GM18499 (cell line): ENCODE data around the gene KSR1.

ENCODE experiments used
- ATAC-seq: cut with Tn5 transposase; IDR thresholded peaks from one replicate; pipeline ENCODE4 v1.9.1; 2021; ENCODE audit warnings: moderate number of reproducible peaks; ENCODE audit not compliant: insufficient read depth, unreplicated experiment

The KSR1 gene

DNA sequence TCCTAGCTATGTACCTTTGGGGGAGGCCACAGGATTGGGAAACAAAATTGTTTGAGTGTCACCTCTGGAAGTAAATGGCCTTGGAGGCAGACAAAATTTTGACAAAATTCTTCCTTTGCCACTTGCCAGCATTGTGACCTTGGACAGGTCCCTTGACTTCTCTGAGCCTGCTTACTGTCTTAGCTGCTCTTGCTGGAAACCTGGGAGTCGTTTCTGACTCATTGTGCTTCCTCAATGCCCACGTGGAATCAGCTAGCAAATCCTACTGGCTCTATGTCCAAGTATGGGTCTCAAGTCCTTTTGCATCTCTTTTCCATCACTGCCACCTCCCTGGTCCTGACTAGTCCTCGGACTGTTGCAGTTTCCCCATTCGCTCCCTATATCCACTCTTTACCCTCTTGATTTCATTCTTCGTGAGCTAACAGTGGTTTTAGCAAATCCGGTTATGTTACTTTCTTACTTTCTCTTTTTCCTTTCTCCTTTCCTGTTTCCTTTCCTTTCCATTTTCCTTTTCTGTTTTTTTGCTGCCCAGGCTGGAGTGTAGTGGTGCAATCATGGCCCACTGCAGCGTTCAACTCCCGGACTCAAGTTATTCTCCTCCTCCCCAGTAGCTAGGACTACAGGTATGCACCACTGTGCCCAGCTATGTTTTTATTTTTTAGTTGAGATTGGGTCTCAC is 106.7 kb downstream of the KSR1 start:
- no peak for ATAC-seq

DNA sequence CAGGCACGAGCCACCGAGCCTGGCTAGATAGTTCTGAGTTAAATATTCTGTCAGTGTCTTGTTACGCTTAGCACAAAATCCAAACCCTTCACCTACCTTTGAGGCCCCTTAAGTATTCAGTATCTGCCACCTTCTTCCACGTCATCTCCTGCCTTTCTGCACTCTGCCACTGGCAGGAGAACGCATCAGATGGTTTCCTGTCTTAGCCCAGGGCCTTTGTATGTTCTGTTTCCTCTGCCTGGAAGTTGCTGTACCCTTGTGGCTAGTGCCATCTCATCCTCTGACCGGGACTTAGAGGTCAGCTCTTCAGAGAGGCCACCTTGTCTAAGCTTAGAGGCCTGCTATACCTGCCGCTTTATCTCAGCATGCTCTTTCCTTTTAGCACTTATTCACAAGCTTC is 107.3 kb downstream of the KSR1 start:
- ATAC-seq, result no peak

DNA sequence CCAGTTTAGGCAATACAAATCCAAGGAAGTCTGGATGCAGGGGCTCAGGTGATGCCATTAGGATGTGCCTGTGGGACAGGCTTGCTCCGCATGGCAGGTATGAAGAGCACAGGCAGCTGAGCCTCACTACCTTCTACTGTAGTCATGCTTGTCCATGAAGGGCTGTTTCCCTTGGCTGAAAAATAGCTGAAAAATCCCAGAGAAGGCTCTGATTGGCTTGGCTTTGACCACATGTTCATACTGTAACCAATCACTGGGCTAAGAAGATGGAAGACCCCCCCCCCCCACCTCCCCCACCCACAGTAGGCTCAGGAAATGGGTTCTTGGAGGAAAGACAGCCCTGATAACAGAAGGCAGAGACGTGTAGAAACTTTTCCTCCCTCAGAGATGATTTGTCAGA is 108.2 kb downstream of the KSR1 start:
- no peak for ATAC-seq

DNA sequence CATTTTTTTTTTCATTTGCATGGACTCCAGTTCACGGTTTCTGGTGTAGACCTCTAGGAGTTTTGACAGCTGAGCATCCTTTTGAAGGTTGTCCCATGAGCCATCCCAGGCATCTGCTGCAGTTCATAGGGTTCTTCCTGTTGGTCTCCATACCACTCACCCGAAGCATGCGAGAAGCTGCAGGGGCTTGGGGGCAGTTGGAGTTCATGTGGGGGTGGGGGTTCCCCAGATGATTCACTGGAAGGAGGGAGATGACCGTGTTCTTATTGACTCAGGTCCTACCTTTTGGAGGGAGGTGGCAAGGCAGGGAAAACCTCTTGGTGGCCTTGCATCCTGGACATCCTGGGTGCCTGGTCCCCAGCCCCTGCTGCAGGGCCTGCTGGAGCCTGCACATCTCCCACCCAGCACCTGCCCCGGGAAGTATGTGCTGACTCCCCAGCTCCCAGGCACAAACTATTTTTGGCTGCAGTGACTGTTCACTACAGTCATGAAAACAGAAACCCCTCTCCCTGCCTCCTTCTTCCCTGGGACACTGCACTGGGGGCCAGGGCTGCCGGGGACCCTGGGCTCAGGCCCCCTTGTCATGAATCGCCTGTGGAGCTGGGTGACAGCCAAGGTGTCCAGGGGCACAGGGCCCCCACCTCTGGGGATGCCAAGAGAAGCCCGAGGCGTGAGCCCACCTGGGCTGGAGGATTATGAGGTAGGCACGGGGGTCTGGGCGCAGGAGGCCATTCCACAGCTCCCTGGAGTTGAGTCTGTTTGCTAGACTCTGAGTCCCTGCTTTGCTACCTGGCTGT is 109.8 kb downstream of the KSR1 start:
- no peak for ATAC-seq

DNA sequence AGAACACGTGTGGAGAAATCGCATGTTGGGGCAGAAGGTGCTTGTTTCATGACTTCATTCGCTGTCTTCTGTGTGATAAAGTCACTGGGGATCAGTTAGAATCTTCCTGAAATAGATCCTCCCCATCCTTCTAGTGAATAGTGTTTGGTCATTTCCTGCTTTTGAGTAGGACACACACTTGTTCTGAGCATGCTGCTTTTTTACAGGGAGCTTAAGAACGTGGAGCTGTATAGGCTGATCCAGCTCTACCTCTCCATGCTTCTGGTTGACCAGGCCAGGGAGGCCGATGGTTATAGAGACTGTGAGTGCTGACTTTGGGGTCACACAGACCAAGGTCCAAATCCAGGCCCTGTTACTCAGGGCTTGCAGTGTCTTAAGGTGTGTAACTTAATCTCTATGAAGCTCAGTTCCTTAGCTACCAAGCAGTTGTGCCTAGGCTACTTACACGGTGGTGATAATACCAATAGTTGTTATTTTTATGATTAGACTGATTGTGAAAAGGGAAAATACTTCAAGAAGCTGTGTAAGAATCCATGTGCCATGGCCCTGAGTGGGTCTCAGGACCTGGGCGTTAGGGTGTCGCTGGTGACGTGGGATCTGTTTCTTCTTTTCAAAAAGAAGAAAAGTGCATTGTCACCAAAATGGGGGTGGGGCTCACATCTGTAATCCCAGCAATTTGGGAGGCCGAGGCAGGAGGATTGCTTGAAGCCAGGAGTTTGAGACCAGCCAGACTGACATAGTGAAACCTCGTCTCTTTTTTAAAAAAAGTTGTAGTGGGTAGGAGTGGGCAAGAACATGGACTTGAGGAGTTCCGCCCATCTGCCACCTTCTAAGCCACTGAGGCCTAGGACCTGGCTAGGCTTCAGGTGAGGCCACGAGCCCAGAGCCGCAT is 110.7 kb downstream of the KSR1 start:
- no peak for ATAC-seq

DNA sequence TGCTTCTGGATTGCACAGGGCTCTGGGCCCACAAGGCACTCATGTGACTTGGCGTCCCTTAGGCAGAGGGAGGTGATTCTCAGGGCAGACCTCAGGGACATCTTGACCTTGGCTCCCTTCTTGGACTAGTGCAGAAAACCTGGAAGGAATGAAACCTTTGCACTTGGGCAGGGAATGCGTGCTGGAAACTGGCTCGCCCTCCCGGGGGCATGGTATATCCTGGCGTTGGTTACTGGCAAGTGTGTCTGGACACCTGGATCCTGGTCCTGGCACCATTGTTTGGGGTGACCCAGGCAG is 111.3 kb downstream of the KSR1 start:
- no peak for ATAC-seq

DNA sequence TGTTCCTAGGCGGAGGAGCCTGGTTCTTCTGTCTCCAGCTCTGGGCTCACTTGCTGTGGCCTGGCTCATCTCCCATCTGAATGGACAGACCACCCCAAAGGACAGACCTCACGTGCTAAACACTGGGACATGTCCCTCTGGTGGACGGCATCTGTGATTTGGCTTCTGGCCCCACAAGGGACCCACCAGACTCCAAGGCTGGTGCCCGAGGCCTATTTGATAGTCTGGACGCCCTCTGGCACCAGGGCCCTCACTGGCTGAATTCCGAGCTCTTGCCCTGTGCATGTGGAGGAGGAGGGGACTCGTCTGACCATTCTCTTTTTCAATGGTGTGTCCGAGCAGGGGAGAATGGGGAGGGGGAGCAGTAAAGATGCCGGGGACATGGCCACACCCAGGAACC is 112.0 kb downstream of the KSR1 start:
- ATAC-seq, result no peak

DNA sequence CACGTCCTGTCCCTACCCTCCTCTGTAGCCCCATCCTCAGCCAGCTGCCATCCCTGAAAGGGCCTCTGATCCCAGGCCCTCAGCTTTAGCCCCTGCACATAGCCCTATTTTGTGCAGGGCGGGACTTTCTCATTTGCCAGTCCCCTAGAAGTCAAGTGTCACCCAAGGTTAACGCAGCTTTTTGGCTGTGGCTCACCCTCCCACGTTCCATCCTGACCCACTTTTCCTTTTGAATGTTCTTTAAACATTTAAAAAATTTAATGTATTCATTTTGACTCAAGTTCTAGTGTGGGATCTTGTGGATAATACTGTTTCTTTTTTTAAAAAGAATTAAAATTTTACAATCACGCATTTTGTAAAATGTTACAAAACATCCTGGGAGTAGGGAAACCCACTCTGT is 112.6 kb downstream of the KSR1 start:
- no peak for ATAC-seq

DNA sequence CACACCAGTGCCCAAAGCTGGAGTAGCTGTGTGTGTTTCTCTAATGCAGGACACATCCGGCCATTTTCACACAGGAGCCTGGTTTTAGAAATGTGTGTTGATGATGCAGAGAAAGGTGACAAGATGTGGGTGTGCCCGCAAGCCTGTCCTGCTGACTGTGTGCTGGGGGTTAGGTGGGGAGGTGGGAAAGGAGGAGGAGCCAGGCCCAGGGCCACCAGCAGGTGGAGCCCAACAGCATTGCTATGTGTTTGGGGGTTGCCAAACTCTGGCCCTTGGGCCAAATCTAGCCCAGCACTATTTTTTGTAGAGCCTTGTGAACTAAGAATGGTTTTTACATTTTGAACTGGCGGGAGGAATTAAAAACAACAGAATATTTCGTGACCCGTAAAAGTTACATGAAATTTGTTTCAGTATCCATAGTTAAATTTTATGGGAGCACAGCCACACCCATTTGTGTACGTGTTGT is 113.0 kb downstream of the KSR1 start:
- ATAC-seq, result no peak

DNA sequence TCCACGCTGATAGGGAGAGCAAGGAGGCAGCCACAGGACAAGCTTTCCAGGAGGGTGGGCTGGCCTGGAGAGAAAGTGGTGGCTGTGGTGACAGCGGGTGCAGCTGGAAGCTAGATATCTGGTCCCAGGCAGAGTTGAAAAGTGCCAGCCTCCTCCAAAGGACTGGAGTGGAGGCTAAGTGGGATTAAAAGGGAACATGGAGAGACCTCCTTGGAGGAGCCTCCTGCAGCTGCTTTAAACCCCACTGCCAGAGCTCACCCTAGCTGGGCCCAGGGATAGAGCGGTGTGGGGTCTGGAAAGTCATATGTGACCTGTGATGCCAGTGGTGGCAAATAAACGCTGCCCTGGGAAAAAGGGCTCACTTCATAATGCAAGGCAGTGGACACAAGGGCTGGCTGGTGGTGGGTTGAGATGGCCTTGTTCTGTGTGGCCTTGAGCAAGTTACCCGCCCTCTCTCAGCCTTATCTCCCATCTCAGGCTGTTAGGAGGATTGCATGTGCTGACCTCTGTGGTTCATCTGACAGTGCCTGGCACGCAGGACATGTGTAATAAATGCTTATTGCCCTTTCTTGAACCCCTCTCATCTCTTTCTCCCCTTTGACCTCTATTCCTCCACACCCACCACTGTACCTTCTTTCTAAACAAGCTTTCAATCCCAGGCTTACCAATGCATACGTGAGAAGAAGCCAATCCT is 113.8 kb downstream of the KSR1 start:
- ATAC-seq, result no peak

DNA sequence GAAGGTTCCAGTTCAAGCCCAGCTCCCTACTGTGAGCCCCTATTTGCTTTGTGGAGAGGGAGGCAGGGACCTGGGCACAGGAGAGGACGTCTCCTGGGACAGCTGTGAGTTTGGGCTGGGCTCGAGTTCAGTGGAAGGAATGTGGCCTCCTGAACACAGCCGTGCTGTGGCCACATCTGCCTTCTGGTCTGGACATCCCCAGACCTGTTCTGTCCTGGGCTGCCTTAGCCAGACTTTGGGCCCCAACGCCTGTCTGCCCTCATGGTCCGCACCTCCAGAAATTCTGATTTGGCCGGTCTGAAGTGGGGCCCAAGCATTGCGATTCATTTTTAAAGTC is 114.3 kb downstream of the KSR1 start:
- ATAC-seq, result no peak

DNA sequence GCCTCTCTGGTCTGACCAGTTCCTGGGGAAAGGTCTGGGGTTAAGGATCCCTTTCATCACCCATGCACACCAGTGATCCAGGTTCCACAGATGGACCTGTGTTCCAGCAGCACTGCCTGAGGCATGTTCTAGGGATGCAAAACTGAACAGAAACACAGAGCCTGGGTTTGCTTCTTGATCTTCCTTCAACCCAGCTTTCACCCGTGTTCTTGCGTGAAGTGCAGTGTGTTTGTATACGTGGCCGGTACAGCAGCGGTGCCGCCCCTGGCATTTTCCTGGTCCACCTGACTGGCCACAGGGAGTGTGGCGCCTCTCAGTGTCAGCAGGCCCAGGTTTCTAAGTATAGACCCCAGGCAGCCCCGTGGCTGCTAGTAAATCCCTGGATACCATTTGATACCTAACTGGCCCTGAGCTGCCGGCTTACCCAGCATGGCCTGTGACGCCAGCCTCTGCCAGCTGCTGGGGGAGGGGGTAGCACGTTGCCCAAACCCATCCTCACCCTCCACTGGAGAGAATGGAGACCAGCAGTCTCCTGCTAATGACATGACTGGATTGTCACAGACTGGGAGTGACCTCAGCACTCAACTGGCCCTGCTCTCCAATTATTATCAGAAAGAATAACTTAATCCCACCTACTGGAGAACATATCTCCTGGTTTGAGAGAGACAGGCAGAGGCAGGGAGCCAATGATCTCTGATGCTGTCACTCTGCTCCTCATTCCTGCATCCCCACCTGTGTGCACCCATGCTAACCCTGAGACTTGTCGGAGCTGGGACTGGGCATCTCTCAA is 115.5 kb downstream of the KSR1 start:
- no peak for ATAC-seq

DNA sequence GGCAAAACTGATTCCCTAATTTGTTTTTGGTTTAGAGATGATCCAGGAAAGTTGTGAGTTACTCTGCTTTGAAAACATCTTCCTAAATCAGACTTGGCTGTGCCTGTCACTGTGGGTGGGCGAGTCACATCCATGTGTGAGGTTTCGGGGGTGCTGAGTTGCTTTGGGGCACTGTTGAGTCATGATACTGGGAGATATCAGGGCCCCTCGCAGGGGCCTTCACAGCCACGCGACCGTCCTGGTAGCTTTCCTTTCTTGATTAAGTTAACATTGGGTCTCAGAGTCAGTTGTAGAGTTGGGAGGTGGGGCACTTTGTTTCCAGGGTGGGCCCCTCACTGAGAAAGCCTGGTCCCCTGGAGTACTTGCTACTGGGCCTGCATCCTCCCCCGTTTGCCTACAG is 116.4 kb downstream of the KSR1 start:
- ATAC-seq, result no peak

DNA sequence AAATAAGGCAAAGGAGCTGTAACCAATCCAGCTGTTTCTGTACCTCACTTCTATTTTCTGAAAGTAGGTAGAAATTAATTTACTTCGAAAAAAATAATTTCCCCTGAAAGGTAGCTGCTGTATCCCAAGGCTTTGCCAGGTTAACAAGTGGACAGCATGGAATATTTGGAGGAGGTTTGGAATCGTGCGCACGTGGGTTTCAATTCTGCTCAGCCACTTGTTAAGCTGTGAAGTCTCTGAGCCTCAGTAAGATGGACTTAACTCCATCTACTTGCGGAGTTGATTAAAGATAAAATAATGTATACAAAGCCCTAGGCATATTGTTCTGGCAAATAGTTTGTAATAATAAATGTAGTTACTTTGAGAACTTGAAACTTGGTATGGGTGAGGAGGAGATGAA is 117.3 kb downstream of the KSR1 start:
- ATAC-seq, result no peak

DNA sequence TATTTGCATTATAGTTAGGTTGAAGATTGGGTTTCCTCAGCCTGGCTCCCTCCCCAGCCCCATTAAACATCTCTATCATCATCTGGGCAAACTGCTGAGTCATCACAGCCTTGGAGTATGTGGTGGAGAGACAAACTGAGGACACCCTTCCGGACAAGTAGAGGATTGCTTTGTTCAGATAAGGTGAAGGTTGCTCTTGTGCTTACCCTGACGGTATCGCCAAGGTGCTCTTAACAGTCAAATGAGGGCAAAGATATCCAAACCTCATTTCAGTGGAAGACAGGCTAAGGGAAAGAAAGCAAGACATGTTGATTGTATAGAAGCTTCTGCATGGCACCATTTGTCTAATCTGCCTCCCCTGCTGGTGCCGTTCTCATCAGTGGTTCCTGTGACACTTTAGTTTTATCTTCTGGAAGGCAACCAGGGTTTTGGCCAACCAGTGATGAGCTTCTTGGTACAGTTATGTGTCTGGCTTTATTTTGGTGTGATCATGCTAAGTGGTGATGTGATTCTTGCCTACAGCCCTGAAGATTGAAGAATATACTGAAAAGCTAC is 117.8 kb downstream of the KSR1 start:
- no peak for ATAC-seq

DNA sequence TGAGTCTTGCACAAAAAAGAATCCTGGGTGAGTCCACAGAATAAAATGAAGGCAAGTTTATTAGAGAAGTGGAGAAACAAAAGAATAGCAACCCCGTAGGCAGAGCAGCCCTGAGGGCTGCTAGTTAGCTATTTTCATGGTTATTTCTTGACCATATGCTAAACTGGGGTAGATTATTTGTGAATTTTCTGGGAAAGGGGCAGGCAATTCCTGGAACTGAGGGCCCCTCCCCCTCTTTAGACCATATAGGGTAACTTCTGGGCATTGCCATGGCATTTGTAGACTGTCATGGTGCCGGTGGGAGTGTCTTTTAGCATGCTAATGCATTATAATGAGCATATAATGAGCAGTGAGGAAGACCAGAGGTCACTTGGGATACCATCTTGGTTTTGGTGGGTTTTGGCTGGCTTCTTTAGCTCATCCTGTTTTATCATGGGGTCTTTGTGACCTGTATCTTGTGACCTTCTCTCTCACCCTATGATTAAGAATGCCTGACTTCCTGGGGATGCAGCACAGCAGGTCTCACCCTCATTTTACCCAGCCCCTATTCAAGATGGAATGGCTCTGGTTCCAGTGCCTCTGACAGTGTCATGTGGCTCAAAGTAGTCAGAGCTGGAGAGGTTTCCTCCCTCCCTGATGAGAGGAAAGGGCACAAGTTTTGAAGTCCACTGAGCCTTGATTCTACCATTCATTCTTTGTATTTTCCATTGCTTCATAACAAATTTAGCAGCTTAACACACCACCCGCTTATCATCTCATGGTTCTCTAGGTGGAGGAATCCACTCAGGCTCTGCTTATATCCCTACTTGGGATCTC is 119.1 kb downstream of the KSR1 start:
- no peak for ATAC-seq

DNA sequence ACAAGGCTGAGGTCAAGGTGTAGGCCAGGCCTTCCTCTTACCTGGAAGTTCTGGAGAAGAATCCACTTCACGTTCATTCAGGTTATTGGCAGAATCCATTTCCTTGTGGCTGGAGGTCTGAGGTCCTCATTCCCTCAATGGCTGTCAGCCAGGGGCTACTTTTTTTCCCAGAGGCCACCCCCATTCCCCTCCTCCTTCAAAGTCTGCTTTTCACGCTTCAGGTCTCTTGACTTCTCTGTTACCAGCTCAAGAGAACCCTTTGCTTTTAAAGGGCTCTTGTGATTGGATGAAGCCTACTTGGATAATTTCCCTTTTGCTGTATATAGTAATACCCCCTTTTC is 119.6 kb downstream of the KSR1 start:
- no peak for ATAC-seq

DNA sequence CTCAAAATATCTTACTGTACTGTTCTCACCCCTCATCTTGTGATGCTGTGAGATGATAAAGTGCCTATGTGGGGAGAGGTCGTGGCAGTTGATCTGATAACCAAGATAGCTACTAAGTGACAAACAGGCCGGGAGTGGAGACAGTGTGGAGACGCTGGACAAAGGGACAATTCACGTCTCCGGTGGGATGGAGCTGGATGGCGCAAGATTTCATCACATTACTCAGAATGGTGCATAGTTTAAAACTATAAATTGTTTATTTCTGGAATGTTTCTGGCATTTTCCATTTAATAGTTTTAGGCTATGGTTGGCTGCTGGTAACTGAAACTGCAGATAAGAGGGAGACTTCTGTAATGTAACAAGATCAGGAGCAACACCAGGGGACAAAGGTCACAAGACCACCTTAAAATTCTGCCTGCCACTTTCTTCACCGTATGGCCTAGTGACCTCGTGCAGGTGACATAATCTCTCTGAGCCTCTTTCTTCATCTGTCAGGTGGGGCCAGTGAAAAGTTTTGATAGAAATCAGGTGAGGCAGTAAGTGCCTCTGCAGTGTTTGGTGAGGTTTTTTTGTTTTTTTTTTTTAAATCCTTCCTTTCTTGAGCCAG is 120.3 kb downstream of the KSR1 start:
- ATAC-seq, result no peak
